GM23338 (cell line): ENCODE data around the gene PSMA2. TPM values are rescaled to one million over a fixed set of nuclear protein-coding genes. Genes with fewer than 3 reads are reported as not detected.

Source experiments
- ATAC-seq: fragments of 200-7000 bp; cut with Tn5 transposase; 3 replicates; pipeline ENCODE4 v1.9.1; 2020
- DNase-seq: peaks from one replicate; pipeline ENCODE4 v3.0.0-alpha.2; 2015; ENCODE audit warnings: low spot score
- H2AFZ ChIP-seq: fragments of 200-600 bp; sonication (generic); 2 replicates; pipeline ENCODE4 v1.8.0; 2016; ENCODE audit warnings: antibody characterized with exemption, mild to moderate bottlenecking, moderate library complexity
- H3F3A ChIP-seq: fragments of 200-600 bp; sonication (generic); replicated peaks from 2 replicates; pipeline ENCODE4 v1.8.0; 2017; ENCODE audit warnings: antibody characterized with exemption, mixed run types, low read depth
- H3K27ac ChIP-seq: fragments of 200-600 bp; sonication (generic); 2 replicates; pipeline ENCODE4 v1.6.1; 2016; ENCODE audit warnings: low read depth
- H3K27me3 ChIP-seq: fragments of 200-600 bp; sonication (generic); 2 replicates; pipeline ENCODE4 v1.8.0; 2016; ENCODE audit warnings: mild to moderate bottlenecking, mixed run types, moderate library complexity; ENCODE audit not compliant: insufficient read depth
- H3K36me3 ChIP-seq: fragments of 200-600 bp; sonication (generic); 2 replicates; pipeline ENCODE4 v1.8.0; 2016; ENCODE audit warnings: mild to moderate bottlenecking; ENCODE audit not compliant: insufficient read depth
- H3K4me1 ChIP-seq: fragments of 200-600 bp; sonication (generic); 2 replicates; pipeline ENCODE4 v1.8.0; 2016; ENCODE audit warnings: mild to moderate bottlenecking, moderate library complexity; ENCODE audit not compliant: insufficient read depth
- H3K4me2 ChIP-seq: fragments of 200-600 bp; sonication (generic); 2 replicates; pipeline ENCODE4 v1.7.1; 2017; ENCODE audit warnings: mixed run types
- H3K4me3 ChIP-seq: fragments of 200-600 bp; sonication (generic); 2 replicates; pipeline ENCODE4 v1.6.1; 2016; ENCODE audit warnings: mixed run types
- H3K79me2 ChIP-seq: fragments of 200-600 bp; sonication (generic); replicated peaks from 2 replicates; pipeline ENCODE4 v1.8.0; 2017; ENCODE audit warnings: mild to moderate bottlenecking; ENCODE audit not compliant: insufficient read depth
- H3K9me2 ChIP-seq: fragments of 200-600 bp; sonication (generic); 2 replicates; pipeline ENCODE4 v1.8.0; 2017; ENCODE audit not compliant: insufficient read depth
- H4K20me1 ChIP-seq: fragments of 200-600 bp; sonication (generic); replicated peaks from 2 replicates; pipeline ENCODE4 v1.8.0; 2017; ENCODE audit warnings: mild to moderate bottlenecking; ENCODE audit not compliant: insufficient read depth
- H3K27ac Mint-ChIP-seq: 2 replicates; pipeline ENCODE4 v1.8.0; 2020; ENCODE audit warnings: inconsistent platforms, mild to moderate bottlenecking, moderate library complexity, mixed read lengths
- H3K27me3 Mint-ChIP-seq: 3 replicates; pipeline ENCODE4 v1.8.0; 2022; ENCODE audit warnings: low read depth, mild to moderate bottlenecking, moderate library complexity, mixed read lengths, inconsistent platforms; ENCODE audit not compliant: insufficient read depth, poor library complexity
- H3K36me3 Mint-ChIP-seq: 3 replicates; pipeline ENCODE4 v1.8.0; 2021; ENCODE audit warnings: low read depth, mild to moderate bottlenecking, inconsistent platforms, moderate library complexity, mixed read lengths
- H3K4me1 Mint-ChIP-seq: 3 replicates; pipeline ENCODE4 v1.8.0; 2020; ENCODE audit warnings: mild to moderate bottlenecking, inconsistent platforms, mixed read lengths
- H3K4me3 Mint-ChIP-seq: 3 replicates; pipeline ENCODE4 v1.8.0; 2021; ENCODE audit warnings: moderate library complexity, mild to moderate bottlenecking, inconsistent platforms, mixed read lengths
- H3K9me3 Mint-ChIP-seq: 3 replicates; pipeline ENCODE4 v1.8.0; 2020; ENCODE audit warnings: moderate library complexity, mild to moderate bottlenecking, inconsistent platforms, mixed read lengths
- CREB1 ChIP-seq: fragments of 250-450 bp; sonication (Bioruptor Pico); IDR thresholded peaks from 2 replicates; pipeline ENCODE4 v1.5.0; 2020; ENCODE audit warnings: low read depth, mild to moderate bottlenecking, moderate library complexity
- EZH2 ChIP-seq: fragments of 200-600 bp; sonication (generic); IDR thresholded peaks from one replicate; pipeline ENCODE4 v1.8.0; 2017; ENCODE audit warnings: antibody characterized with exemption, mild to moderate bottlenecking, low read depth; ENCODE audit not compliant: unreplicated experiment
- EZH2phosphoT487 ChIP-seq: fragments of 200-600 bp; sonication (generic); IDR thresholded peaks from one replicate; pipeline ENCODE4 v1.8.1; 2018; ENCODE audit warnings: antibody characterized with exemption; ENCODE audit not compliant: unreplicated experiment
- JUNB ChIP-seq: IDR thresholded peaks from one replicate; pipeline ENCODE4 v1.6.1; 2016; ENCODE audit warnings: antibody characterized with exemption; ENCODE audit not compliant: unreplicated experiment
- NANOG ChIP-seq: IDR thresholded peaks from 2 replicates; pipeline ENCODE4 v1.6.1; 2016; ENCODE audit warnings: antibody characterized with exemption, borderline replicate concordance
- POLR2AphosphoS5 ChIP-seq: IDR thresholded peaks from 2 replicates; pipeline ENCODE4 v1.6.1; 2016; ENCODE audit warnings: antibody characterized with exemption, low read depth
- STAT1 ChIP-seq: IDR thresholded peaks from one replicate; pipeline ENCODE4 v1.6.1; 2016; ENCODE audit warnings: antibody characterized with exemption; ENCODE audit not compliant: unreplicated experiment
- ZNF114 ChIP-seq: fragments of 250-450 bp; sonication (Bioruptor Pico); IDR thresholded peaks from 2 replicates; pipeline ENCODE4 v1.5.0; 2020; ENCODE audit warnings: mild to moderate bottlenecking, moderate library complexity
- ZNF331 ChIP-seq: fragments of 250-450 bp; sonication (Bioruptor Pico); IDR thresholded peaks from 2 replicates; pipeline ENCODE4 v1.5.0; 2020; ENCODE audit warnings: low read depth, mild to moderate bottlenecking, moderate library complexity
- polyA plus RNA-seq: library from polyadenylated mRNA; unstranded; fragments of >200 nt; fragmentation: Nextera tagmentation; extraction: Ambion mirVana; gene quantifications from 2 replicates; pipeline ENCODE4 v1.2.1, GENCODE V29; 2016
- total RNA-seq: library from RNA; depleted of rRNA; stranded (reverse); fragments of >200 nt; shearing (Covaris generic); gene quantifications from 2 replicates; pipeline ENCODE4 v1.2.3, GENCODE V29; 2014
- TF ChIP-seq, protein P1 (sequence below): IDR thresholded peaks from one replicate; pipeline ENCODE4 v1.6.1; 2018; ENCODE audit warnings: antibody characterized with exemption; ENCODE audit not compliant: unreplicated experiment
- TF ChIP-seq, protein P2 (sequence below), 2 experiments: fragments of 200-600 bp in 1 of 2; sonication (generic) in 1 of 2; conservative IDR thresholded peaks; 2 replicates each; pipeline versions ENCODE4 v1.5.1 to v1.6.1; 2016 to 2017; ENCODE audit warnings: antibody characterized with exemption in 2 of 2, low read depth in 2 of 2, mild to moderate bottlenecking in 2 of 2, moderate library complexity in 1 of 2
- TF ChIP-seq, protein P3 (sequence below): IDR thresholded peaks from 2 replicates; pipeline ENCODE4 v1.6.1; 2016; ENCODE audit warnings: antibody characterized with exemption
- TF ChIP-seq, protein P4 (sequence below): fragments of 250-450 bp; sonication (Bioruptor Pico); IDR thresholded peaks from 2 replicates; pipeline ENCODE4 v1.5.0; 2020; ENCODE audit warnings: mild to moderate bottlenecking, moderate library complexity

Gene PSMA2
- total and polyA plus RNA-seq, 2 experiments from 2014 or later = 178 to 678 TPM

DNA sequence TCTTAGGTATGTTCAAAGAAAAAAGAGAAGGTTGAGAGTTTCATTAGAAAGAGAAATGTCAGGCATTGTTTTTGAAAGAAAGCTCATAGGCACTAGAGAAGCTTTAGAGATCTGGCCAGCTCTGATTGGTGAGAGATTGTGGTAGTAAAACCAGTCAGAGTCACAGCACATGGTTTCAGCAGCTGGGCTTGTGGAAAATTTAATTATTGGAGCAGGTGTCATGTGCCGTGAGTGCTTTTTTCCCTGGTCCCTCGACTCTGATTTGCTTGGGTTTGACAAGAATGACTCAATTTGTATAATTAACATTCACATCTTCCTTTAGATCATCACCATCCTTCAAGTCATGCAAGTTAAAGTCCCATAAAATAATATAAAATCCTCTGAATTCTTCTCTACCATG is 35.4 kb upstream of the PSMA2 start:
- no peaks in the 10 kb centered on the region; the same call in 1 of the 2 replicates for H3K36me3 ChIP-seq
- H3K36me3 Mint-ChIP-seq = no peaks in the 10 kb centered on the region
- H3K4me1 ChIP-seq = peaks cover 22% of the 10 kb centered on the region; the same call in 1 of the 2 replicates
- 0 out of 2 replicates have a peak, but pooled peaks cover 6% of the 10 kb centered on the region for H3K9me2 ChIP-seq
- H3K4me3 Mint-ChIP-seq = no peak overlapping the region
- peaks cover 17% of the 10 kb centered on the region for H3K4me1 Mint-ChIP-seq
- no peaks in the 10 kb centered on the region for H3K9me3 Mint-ChIP-seq
- ATAC-seq (no peak), DNase-seq (no peak)
- H3K79me2 ChIP-seq = no peaks in the 10 kb centered on the region
- no peaks in the 10 kb centered on the region for H3K27me3 ChIP-seq
- no peak overlapping the region for H3K4me2 ChIP-seq
- no peak for TF ChIP-seq POLR2AphosphoS5
- no peak for TF ChIP-seq NANOG
- no peak for TF ChIP-seq ZNF114 (CRISPR knock-in tag)
- TF ChIP-seq, protein P1, sequence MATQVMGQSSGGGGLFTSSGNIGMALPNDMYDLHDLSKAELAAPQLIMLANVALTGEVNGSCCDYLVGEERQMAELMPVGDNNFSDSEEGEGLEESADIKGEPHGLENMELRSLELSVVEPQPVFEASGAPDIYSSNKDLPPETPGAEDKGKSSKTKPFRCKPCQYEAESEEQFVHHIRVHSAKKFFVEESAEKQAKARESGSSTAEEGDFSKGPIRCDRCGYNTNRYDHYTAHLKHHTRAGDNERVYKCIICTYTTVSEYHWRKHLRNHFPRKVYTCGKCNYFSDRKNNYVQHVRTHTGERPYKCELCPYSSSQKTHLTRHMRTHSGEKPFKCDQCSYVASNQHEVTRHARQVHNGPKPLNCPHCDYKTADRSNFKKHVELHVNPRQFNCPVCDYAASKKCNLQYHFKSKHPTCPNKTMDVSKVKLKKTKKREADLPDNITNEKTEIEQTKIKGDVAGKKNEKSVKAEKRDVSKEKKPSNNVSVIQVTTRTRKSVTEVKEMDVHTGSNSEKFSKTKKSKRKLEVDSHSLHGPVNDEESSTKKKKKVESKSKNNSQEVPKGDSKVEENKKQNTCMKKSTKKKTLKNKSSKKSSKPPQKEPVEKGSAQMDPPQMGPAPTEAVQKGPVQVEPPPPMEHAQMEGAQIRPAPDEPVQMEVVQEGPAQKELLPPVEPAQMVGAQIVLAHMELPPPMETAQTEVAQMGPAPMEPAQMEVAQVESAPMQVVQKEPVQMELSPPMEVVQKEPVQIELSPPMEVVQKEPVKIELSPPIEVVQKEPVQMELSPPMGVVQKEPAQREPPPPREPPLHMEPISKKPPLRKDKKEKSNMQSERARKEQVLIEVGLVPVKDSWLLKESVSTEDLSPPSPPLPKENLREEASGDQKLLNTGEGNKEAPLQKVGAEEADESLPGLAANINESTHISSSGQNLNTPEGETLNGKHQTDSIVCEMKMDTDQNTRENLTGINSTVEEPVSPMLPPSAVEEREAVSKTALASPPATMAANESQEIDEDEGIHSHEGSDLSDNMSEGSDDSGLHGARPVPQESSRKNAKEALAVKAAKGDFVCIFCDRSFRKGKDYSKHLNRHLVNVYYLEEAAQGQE = no peak
- TF ChIP-seq, protein P2, sequence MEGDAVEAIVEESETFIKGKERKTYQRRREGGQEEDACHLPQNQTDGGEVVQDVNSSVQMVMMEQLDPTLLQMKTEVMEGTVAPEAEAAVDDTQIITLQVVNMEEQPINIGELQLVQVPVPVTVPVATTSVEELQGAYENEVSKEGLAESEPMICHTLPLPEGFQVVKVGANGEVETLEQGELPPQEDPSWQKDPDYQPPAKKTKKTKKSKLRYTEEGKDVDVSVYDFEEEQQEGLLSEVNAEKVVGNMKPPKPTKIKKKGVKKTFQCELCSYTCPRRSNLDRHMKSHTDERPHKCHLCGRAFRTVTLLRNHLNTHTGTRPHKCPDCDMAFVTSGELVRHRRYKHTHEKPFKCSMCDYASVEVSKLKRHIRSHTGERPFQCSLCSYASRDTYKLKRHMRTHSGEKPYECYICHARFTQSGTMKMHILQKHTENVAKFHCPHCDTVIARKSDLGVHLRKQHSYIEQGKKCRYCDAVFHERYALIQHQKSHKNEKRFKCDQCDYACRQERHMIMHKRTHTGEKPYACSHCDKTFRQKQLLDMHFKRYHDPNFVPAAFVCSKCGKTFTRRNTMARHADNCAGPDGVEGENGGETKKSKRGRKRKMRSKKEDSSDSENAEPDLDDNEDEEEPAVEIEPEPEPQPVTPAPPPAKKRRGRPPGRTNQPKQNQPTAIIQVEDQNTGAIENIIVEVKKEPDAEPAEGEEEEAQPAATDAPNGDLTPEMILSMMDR (conservative IDR thresholded peaks at IDR 0.05; ENCODE audit: low read depth in 2 of 2) = no peak
- no peak for TF ChIP-seq EZH2phosphoT487
- TF ChIP-seq CREB1 (CRISPR knock-in tag) = no peak
- TF ChIP-seq EZH2 = no peak
- TF ChIP-seq, protein P3, sequence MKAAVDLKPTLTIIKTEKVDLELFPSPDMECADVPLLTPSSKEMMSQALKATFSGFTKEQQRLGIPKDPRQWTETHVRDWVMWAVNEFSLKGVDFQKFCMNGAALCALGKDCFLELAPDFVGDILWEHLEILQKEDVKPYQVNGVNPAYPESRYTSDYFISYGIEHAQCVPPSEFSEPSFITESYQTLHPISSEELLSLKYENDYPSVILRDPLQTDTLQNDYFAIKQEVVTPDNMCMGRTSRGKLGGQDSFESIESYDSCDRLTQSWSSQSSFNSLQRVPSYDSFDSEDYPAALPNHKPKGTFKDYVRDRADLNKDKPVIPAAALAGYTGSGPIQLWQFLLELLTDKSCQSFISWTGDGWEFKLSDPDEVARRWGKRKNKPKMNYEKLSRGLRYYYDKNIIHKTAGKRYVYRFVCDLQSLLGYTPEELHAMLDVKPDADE = no peak
- TF ChIP-seq, protein P4, sequence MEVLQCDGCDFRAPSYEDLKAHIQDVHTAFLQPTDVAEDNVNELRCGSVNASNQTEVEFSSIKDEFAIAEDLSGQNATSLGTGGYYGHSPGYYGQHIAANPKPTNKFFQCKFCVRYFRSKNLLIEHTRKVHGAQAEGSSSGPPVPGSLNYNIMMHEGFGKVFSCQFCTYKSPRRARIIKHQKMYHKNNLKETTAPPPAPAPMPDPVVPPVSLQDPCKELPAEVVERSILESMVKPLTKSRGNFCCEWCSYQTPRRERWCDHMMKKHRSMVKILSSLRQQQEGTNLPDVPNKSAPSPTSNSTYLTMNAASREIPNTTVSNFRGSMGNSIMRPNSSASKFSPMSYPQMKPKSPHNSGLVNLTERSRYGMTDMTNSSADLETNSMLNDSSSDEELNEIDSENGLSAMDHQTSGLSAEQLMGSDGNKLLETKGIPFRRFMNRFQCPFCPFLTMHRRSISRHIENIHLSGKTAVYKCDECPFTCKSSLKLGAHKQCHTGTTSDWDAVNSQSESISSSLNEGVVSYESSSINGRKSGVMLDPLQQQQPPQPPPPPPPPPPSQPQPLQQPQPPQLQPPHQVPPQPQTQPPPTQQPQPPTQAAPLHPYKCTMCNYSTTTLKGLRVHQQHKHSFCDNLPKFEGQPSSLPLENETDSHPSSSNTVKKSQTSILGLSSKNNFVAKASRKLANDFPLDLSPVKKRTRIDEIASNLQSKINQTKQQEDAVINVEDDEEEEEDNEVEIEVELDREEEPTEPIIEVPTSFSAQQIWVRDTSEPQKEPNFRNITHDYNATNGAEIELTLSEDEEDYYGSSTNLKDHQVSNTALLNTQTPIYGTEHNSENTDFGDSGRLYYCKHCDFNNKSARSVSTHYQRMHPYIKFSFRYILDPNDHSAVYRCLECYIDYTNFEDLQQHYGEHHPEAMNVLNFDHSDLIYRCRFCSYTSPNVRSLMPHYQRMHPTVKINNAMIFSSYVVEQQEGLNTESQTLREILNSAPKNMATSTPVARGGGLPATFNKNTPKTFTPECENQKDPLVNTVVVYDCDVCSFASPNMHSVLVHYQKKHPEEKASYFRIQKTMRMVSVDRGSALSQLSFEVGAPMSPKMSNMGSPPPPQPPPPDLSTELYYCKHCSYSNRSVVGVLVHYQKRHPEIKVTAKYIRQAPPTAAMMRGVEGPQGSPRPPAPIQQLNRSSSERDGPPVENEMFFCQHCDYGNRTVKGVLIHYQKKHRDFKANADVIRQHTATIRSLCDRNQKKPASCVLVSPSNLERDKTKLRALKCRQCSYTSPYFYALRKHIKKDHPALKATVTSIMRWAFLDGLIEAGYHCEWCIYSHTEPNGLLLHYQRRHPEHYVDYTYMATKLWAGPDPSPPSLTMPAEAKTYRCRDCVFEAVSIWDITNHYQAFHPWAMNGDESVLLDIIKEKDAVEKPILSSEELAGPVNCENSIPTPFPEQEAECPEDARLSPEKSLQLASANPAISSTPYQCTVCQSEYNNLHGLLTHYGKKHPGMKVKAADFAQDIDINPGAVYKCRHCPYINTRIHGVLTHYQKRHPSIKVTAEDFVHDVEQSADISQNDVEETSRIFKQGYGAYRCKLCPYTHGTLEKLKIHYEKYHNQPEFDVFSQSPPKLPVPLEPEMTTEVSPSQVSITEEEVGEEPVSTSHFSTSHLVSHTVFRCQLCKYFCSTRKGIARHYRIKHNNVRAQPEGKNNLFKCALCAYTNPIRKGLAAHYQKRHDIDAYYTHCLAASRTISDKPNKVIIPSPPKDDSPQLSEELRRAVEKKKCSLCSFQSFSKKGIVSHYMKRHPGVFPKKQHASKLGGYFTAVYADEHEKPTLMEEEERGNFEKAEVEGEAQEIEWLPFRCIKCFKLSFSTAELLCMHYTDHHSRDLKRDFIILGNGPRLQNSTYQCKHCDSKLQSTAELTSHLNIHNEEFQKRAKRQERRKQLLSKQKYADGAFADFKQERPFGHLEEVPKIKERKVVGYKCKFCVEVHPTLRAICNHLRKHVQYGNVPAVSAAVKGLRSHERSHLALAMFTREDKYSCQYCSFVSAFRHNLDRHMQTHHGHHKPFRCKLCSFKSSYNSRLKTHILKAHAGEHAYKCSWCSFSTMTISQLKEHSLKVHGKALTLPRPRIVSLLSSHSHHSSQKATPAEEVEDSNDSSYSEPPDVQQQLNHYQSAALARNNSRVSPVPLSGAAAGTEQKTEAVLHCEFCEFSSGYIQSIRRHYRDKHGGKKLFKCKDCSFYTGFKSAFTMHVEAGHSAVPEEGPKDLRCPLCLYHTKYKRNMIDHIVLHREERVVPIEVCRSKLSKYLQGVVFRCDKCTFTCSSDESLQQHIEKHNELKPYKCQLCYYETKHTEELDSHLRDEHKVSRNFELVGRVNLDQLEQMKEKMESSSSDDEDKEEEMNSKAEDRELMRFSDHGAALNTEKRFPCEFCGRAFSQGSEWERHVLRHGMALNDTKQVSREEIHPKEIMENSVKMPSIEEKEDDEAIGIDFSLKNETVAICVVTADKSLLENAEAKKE (CRISPR knock-in tag) = no peak
- TF ChIP-seq ZNF331 (CRISPR knock-in tag) = no peak
- TF ChIP-seq STAT1 = no peak
- TF ChIP-seq JUNB = no peak
- no peaks in the 10 kb centered on the region for H4K20me1 ChIP-seq
- H3K4me3 ChIP-seq = no peak overlapping the region
- H3K27ac Mint-ChIP-seq = no peak overlapping the region
- no peak overlapping the region for H3K27ac ChIP-seq
- H2AFZ ChIP-seq = no peak overlapping the region
- peaks cover 6% of the 10 kb centered on the region for H3K27me3 Mint-ChIP-seq
- no peaks in the 10 kb centered on the region for H3F3A ChIP-seq
